Panc1 (cell line): ENCODE measurements around the gene THAP9. TPM values are rescaled to one million over a fixed set of nuclear protein-coding genes. Genes with fewer than 3 reads are reported as not detected.

Experiments
- ATAC-seq: fragments of 200-7000 bp; cut with Tn5 transposase; 2 replicates; pipeline ENCODE4 v1.9.1; 2020; ENCODE audit warnings: mild to moderate bottlenecking, moderate library complexity
- BruUV-seq: library from RNA; stranded (reverse); fragments of 400-500 nt; replicated peaks from 2 replicates; lab custom pipeline; 2021; lab: Mats Ljungman, UMichigan
- CTCF ChIA-PET: fragments of 300-600 bp; sonication (Branson Sonifier 250); formaldehyde crosslinking; loops from one replicate; lab custom pipeline; 2022; ENCODE audit warnings: antibody characterized with exemption; lab: Charles Lee
- POLR2A ChIA-PET: fragments of 300-600 bp; sonication (Branson Sonifier 250); formaldehyde crosslinking; loops from one replicate; lab custom pipeline; 2022; ENCODE audit warnings: antibody characterized with exemption; lab: Charles Lee
- DNase-seq: peaks from one replicate; pipeline ENCODE4 v3.0.0-alpha.2; 2010; ENCODE audit warnings: low read depth, low spot score
- H3K27ac ChIP-seq: 2 replicates; pipeline ENCODE4 v1.5.1; 2011; ENCODE audit warnings: mild to moderate bottlenecking, low read length, inconsistent platforms
- H3K27me3 ChIP-seq: fragments of 200-500 bp; sonication (Bioruptor generic); 2 replicates; pipeline ENCODE4 v1.6.0; 2014; ENCODE audit warnings: low read length, inconsistent platforms; ENCODE audit not compliant: control insufficient read depth, insufficient read depth
- H3K36me3 ChIP-seq: fragments of 200-500 bp; sonication (Bioruptor generic); 2 replicates; pipeline ENCODE4 v1.5.1; 2014; ENCODE audit warnings: inconsistent platforms, mild to moderate bottlenecking, low read length, moderate library complexity; ENCODE audit not compliant: control insufficient read depth, insufficient read depth
- H3K4me1 ChIP-seq: 2 replicates; pipeline ENCODE4 v1.5.1; 2011; ENCODE audit warnings: inconsistent platforms, mild to moderate bottlenecking, low read length, moderate library complexity; ENCODE audit not compliant: control insufficient read depth, insufficient read depth
- H3K4me3 ChIP-seq, 2 experiments: 2 replicates each; pipeline ENCODE4 v1.5.1; 2011 to 2012; ENCODE audit warnings: low read depth in 2 of 2, low read length in 2 of 2, mild to moderate bottlenecking in 2 of 2, inconsistent platforms in 1 of 2, moderate library complexity in 1 of 2
- H3K9me3 ChIP-seq: fragments of 200-500 bp; sonication (Bioruptor generic); 2 replicates; pipeline ENCODE4 v1.5.1; 2014; ENCODE audit warnings: low read depth, mild to moderate bottlenecking, inconsistent platforms, low read length, moderate library complexity; ENCODE audit not compliant: control insufficient read depth, insufficient read depth
- POLR2AphosphoS5 ChIP-seq: IDR thresholded peaks from 2 replicates; pipeline ENCODE4 v1.6.1; 2012; ENCODE audit warnings: mild to moderate bottlenecking, low read depth, low read length, moderate library complexity
- SIN3A ChIP-seq: IDR thresholded peaks from 2 replicates; pipeline ENCODE4 v1.6.1; 2012; ENCODE audit warnings: low read depth, mild to moderate bottlenecking, low read length, moderate library complexity, borderline replicate concordance; ENCODE audit not compliant: insufficient read depth
- TCF7L2 ChIP-seq: IDR thresholded peaks from 2 replicates; pipeline ENCODE4 v1.6.1; 2011; ENCODE audit warnings: mild to moderate bottlenecking, low read depth, low read length, inconsistent platforms
- in situ Hi-C: cut with HindIII; loops from 2 replicates; pipeline ENCODE4 v1.10.0; 2016; ENCODE audit warnings: low sequenced_read_pairs, low pct_unique_long_range_greater_than_20kb
- intact Hi-C: fragments of 100-400 bp; cut with micrococcal nuclease; formaldehyde crosslinking; loops from one replicate; pipeline ENCODE4 v1.10.0; 2022; ENCODE audit not compliant: unreplicated experiment
- total RNA-seq: library from RNA; stranded (reverse); gene quantifications from one replicate; pipeline ENCODE4 v1.2.1, GENCODE V29; 2021; ENCODE audit not compliant: unreplicated experiment
- TF ChIP-seq, protein P1 (sequence below), 2 experiments: IDR thresholded peaks; 2 replicates each; pipeline ENCODE4 v1.6.1; 2011 to 2012; ENCODE audit warnings: low read depth in 2 of 2, control low read depth in 1 of 2, low read length in 1 of 2, mild to moderate bottlenecking in 1 of 2, moderate library complexity in 1 of 2; ENCODE audit not compliant: insufficient read depth in 1 of 2
- TF ChIP-seq, protein P2 (sequence below): fragments of 450-650 bp; IDR thresholded peaks from 2 replicates; pipeline ENCODE4 v1.5.1; 2017; ENCODE audit warnings: mild to moderate bottlenecking

Gene THAP9
- total RNA-seq, 1 experiment from 2014 or later: 3.0 TPM

DNA sequence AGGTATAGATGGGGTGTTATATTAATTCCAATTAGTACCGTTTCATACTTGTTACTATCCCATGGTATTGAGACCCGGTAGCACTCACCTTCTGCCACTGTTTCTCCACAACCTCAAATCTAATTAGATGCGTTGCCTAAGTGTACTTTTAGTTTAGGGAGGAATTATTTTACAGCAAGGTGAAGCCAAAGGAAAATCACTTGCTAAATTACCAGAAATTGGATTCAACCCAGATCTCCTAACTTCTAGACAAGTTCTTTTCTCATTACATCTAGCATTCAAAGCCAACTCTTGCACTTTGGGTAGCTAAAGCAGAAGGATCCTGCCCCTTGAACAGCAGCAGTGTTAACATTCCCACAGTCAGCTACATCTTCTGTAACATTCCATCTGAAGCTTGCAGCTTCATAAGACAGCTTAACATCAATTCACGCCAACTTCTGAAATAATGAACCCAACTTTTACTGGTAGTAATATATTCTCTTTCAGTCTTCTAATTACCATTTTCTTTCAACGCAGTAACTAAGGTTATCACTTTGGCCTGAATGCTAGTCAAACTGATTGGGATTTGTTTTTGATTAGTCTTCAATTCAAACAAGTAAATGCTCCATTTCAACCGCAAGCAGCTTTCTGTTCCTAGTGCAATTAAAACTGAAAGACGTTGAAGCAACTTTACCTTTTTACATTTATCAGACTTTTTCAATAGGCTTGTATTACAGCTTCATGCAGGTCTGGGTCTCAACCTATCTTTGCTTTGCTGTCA is 8.6 kb upstream of the THAP9 start:
- DNase-seq (no peak), ATAC-seq (no peak; the same call in 1 of the 2 replicates)
- POLR2A ChIA-PET: interaction anchor here (0.6 kb wide), 1 partner anchor 156 kb away, joined by 4 read pairs; no protein-coding TSS in a partner anchor
- in situ Hi-C loops: no loop called here
- BruUV-seq: no TSS peak
- intact Hi-C loops: loop anchor here (10.0 kb wide), 1 partner anchor 663 kb away; no protein-coding TSS in a partner anchor
- H3K36me3 ChIP-seq: peaks cover 13% of the 10 kb centered on the region
- peak overlapping the region; percentile 93 for H3K27ac ChIP-seq
- H3K4me3 ChIP-seq: peak overlapping the region; percentile 87 to 90
- H3K4me1 ChIP-seq: peaks cover 20% of the 10 kb centered on the region
- TF ChIP-seq, protein P1, sequence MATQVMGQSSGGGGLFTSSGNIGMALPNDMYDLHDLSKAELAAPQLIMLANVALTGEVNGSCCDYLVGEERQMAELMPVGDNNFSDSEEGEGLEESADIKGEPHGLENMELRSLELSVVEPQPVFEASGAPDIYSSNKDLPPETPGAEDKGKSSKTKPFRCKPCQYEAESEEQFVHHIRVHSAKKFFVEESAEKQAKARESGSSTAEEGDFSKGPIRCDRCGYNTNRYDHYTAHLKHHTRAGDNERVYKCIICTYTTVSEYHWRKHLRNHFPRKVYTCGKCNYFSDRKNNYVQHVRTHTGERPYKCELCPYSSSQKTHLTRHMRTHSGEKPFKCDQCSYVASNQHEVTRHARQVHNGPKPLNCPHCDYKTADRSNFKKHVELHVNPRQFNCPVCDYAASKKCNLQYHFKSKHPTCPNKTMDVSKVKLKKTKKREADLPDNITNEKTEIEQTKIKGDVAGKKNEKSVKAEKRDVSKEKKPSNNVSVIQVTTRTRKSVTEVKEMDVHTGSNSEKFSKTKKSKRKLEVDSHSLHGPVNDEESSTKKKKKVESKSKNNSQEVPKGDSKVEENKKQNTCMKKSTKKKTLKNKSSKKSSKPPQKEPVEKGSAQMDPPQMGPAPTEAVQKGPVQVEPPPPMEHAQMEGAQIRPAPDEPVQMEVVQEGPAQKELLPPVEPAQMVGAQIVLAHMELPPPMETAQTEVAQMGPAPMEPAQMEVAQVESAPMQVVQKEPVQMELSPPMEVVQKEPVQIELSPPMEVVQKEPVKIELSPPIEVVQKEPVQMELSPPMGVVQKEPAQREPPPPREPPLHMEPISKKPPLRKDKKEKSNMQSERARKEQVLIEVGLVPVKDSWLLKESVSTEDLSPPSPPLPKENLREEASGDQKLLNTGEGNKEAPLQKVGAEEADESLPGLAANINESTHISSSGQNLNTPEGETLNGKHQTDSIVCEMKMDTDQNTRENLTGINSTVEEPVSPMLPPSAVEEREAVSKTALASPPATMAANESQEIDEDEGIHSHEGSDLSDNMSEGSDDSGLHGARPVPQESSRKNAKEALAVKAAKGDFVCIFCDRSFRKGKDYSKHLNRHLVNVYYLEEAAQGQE (IDR thresholded peaks at IDR 0.05; ENCODE audit: insufficient read depth in 1 of 2, low read depth in 2 of 2, low read length in 1 of 2): no peak
- TF ChIP-seq, protein P2, sequence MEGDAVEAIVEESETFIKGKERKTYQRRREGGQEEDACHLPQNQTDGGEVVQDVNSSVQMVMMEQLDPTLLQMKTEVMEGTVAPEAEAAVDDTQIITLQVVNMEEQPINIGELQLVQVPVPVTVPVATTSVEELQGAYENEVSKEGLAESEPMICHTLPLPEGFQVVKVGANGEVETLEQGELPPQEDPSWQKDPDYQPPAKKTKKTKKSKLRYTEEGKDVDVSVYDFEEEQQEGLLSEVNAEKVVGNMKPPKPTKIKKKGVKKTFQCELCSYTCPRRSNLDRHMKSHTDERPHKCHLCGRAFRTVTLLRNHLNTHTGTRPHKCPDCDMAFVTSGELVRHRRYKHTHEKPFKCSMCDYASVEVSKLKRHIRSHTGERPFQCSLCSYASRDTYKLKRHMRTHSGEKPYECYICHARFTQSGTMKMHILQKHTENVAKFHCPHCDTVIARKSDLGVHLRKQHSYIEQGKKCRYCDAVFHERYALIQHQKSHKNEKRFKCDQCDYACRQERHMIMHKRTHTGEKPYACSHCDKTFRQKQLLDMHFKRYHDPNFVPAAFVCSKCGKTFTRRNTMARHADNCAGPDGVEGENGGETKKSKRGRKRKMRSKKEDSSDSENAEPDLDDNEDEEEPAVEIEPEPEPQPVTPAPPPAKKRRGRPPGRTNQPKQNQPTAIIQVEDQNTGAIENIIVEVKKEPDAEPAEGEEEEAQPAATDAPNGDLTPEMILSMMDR: no peak
- TF ChIP-seq POLR2AphosphoS5: no peak
- no peak for TF ChIP-seq SIN3A
- TF ChIP-seq TCF7L2: no peak
- CTCF ChIA-PET: no interaction called here
- H3K27me3 ChIP-seq: no peaks in the 10 kb centered on the region
- H3K9me3 ChIP-seq: no peaks in the 10 kb centered on the region

DNA sequence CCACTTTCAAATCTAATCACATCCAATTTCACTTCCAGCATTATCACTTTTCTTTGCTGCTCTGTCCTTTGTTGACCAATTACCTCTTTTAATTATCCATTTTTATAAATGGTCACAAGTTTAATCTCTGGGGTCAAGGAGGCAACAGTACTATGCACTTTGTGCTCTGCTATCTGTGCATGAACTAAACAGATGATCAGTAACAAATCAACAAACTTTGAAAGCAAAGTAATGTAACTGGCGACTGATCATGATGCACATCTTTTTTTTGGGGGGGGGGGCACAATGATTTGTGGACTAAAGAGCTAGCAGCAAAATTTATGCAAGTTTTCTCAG is 8.1 kb upstream of the THAP9 start:
- ChIA-PET POLR2A (no interaction called here), CTCF (no interaction called here)
- no peak for DNase-seq
- ATAC-seq: no peak
- peaks cover 13% of the 10 kb centered on the region for H3K36me3 ChIP-seq
- in situ Hi-C loops: no loop called here
- peaks cover 16% of the 10 kb centered on the region for H3K4me1 ChIP-seq
- H3K9me3 ChIP-seq: no peaks in the 10 kb centered on the region
- peak overlapping the region; percentile 93 for H3K27ac ChIP-seq
- BruUV-seq: no TSS peak
- no peaks in the 10 kb centered on the region for H3K27me3 ChIP-seq
- H3K4me3 ChIP-seq: no peak overlapping the region
- intact Hi-C loops: loop anchor here (10.0 kb wide), 1 partner anchor 662 kb away; no protein-coding TSS in a partner anchor
- TF ChIP-seq POLR2AphosphoS5: no peak
- TF ChIP-seq, protein P1 (IDR thresholded peaks at IDR 0.05; ENCODE audit: insufficient read depth in 1 of 2, low read depth in 2 of 2, low read length in 1 of 2): no peak
- TF ChIP-seq SIN3A: no peak
- TF ChIP-seq TCF7L2: no peak
- TF ChIP-seq, protein P2: no peak
